Upper lobe of left lung (tissue), 6 donors: Measurements from ENCODE around the gene ELK3. TPM values are rescaled to one million over a fixed set of nuclear protein-coding genes. Genes with fewer than 3 reads are reported as not detected.

Experiments used
- ATAC-seq, 2 donors: fragments of 200-7000 bp; cut with Tn5 transposase; one replicate each; pipeline ENCODE4 v1.9.1; 2022; ENCODE audit warnings: mild to moderate bottlenecking in 2 of 2, moderate library complexity in 2 of 2; ENCODE audit not compliant: low FRiP score in 2 of 2
- DNase-seq, 2 donors: peaks; one replicate each; pipeline ENCODE4 v3.0.0-alpha.2; 2019 to 2020
- H3K27ac ChIP-seq, 4 donors: fragments of 200-600 bp; sonication (generic); one replicate each; pipeline ENCODE4 v1.5.1; 2016 to 2019
- H3K27me3 ChIP-seq, 4 donors: fragments of 200-600 bp; sonication (generic); one replicate each; pipeline ENCODE4 v1.5.1; 2017 to 2019
- H3K36me3 ChIP-seq, 4 donors: fragments of 200-600 bp; sonication (generic); one replicate each; pipeline ENCODE4 v1.5.1; 2016 to 2019
- H3K4me1 ChIP-seq, 4 donors: fragments of 200-600 bp; sonication (generic); one replicate each; pipeline ENCODE4 v1.5.1; 2018 to 2019
- H3K4me3 ChIP-seq, 4 donors: fragments of 200-600 bp; sonication (generic); one replicate each; pipeline ENCODE4 v1.5.1; 2017 to 2019; ENCODE audit warnings: mild to moderate bottlenecking in 2 of 4, moderate library complexity in 1 of 4
- H3K9me3 ChIP-seq, 4 donors: fragments of 200-600 bp; sonication (generic); one replicate each; pipeline ENCODE4 v1.5.1; 2018 to 2019
- CTCF ChIP-seq, 6 experiments: fragments of 450-650 bp in 4 of 6; fragments of 200-600 bp in 2 of 6; sonication (generic) in 2 of 6; IDR thresholded peaks; one replicate each; pipeline ENCODE4 v1.5.1; 2016 to 2019; ENCODE audit warnings: antibody characterized with exemption in 6 of 6
- EP300 ChIP-seq, 4 donors: sonication (generic); formaldehyde crosslinking; IDR thresholded peaks; one replicate each; pipeline ENCODE4 v1.5.1; 2017; ENCODE audit warnings: antibody characterized with exemption in 4 of 4, control low read depth in 2 of 4
- POLR2A ChIP-seq, 4 donors: fragments of 450-650 bp; IDR thresholded peaks; one replicate each; pipeline ENCODE4 v1.5.1; 2016 to 2017; ENCODE audit warnings: antibody characterized with exemption in 4 of 4, mild to moderate bottlenecking in 2 of 4
- POLR2AphosphoS5 ChIP-seq, 2 donors: sonication (generic); formaldehyde crosslinking; IDR thresholded peaks; one replicate each; pipeline ENCODE4 v1.5.1; 2017; ENCODE audit warnings: antibody characterized with exemption in 2 of 2
- WGBS, 2 donors: methylation state at CpG; one replicate each; pipeline ENCODE4 v1.1.5; 2017 to 2018; 5-methylcytosine and 5-hydroxymethylcytosine counted together
- total RNA-seq, 6 donors: library from RNA; depleted of rRNA in 4 of 6; stranded (reverse); fragments of >200 nt in 4 of 6; gene quantifications; one replicate each; pipeline versions ENCODE4 v1.1.0 to v1.2.1, GENCODE V29; 2016 to 2021
- donor health status: DM: no; HTN: no; CAD: no; lungs with moderate emphysema.
- donor health status: DM: no; HTN: yes; CAD: no; lungs with severe emphysema.

Gene ELK3
- total RNA-seq, 6 donors from 2014 or later, result 7.3 to 38.4 (median 22.1) TPM

- H3K4me1 ChIP-seq, result peaks cover 0 to 8% (median 4%) of the 10 kb centered on the region in 4 donors
- H3K27ac ChIP-seq, result no peak overlapping the region
- H3K27me3 ChIP-seq, result no peaks in the 10 kb centered on the region
- DNase-seq, result no peak
- ATAC-seq, result no peak
- WGBS, 2 donors, result 91 to 93% methylated on average over 10 of the region's 10 CpGs
- H3K4me3 ChIP-seq, result no peak overlapping the region
- no peaks in the 10 kb centered on the region for H3K36me3 ChIP-seq
- no peaks in the 10 kb centered on the region for H3K9me3 ChIP-seq
- TF ChIP-seq EP300 (IDR thresholded peaks at IDR 0.05) (no peak), POLR2AphosphoS5 (IDR thresholded peaks at IDR 0.05) (no peak), CTCF (IDR thresholded peaks at IDR 0.05) (no peak), POLR2A (IDR thresholded peaks at IDR 0.05) (no peak)
Observed at GRCh38 chr12:96190413-96191108, 3.6 kb upstream of the ELK3 start.

- no peak overlapping the region for H3K4me3 ChIP-seq
Observed at GRCh38 chr12:96192926-96193573, 1.1 kb upstream of the ELK3 start.

GRCh38 chr12:96194576-96194889, 358 bp downstream of the ELK3 start:
- peak overlapping the region; percentile 77 to 90 (median 88) for H3K27ac ChIP-seq
- H3K4me3 ChIP-seq, result peak overlapping the region; percentile 78 to 95 (median 88)
- TF ChIP-seq POLR2AphosphoS5 (IDR thresholded peaks at IDR 0.05), result no peak
- no peak for TF ChIP-seq CTCF (IDR thresholded peaks at IDR 0.05)
- no peak for TF ChIP-seq EP300 (IDR thresholded peaks at IDR 0.05)
- TF ChIP-seq POLR2A (IDR thresholded peaks at IDR 0.05), result no peak
- H3K27me3 ChIP-seq, result no peaks in the 10 kb centered on the region
- no peaks in the 10 kb centered on the region for H3K36me3 ChIP-seq
- H3K9me3 ChIP-seq, result no peaks in the 10 kb centered on the region
- no peak for ATAC-seq
- peaks cover 11 to 35% (median 29%) of the 10 kb centered on the region in 4 donors for H3K4me1 ChIP-seq
- 0% methylated on average over 13 to 14 of the region's 24 CpGs for WGBS, 2 donors
- no peak for DNase-seq

More at GRCh38 chr12:96192926-96193573, 1.1 kb upstream of the ELK3 start:
- 74 to 78% methylated on average over 9 of the region's 9 CpGs for WGBS, 2 donors
- Histone ChIP-seq H3K9me3 (no peaks in the 10 kb centered on the region), H3K4me1 (peaks cover 6 to 25% (median 16%) of the 10 kb centered on the region in 4 donors), H3K36me3 (no peaks in the 10 kb centered on the region), H3K27ac (peak overlapping the region; percentile 82 to 91 (median 88)), H3K27me3 (no peaks in the 10 kb centered on the region)
- no peak for TF ChIP-seq POLR2A (IDR thresholded peaks at IDR 0.05)
- no peak for TF ChIP-seq POLR2AphosphoS5 (IDR thresholded peaks at IDR 0.05)
- no peak for TF ChIP-seq EP300 (IDR thresholded peaks at IDR 0.05)
- TF ChIP-seq CTCF (IDR thresholded peaks at IDR 0.05), result no peak
- DNase-seq (no peak), ATAC-seq (no peak)

- 0 to 1% methylated on average over 20 to 31 of the region's 44 CpGs for WGBS, 2 donors
- H3K4me3 ChIP-seq, result peak overlapping the region; percentile 87 to 95 (median 88)
- H3K36me3 ChIP-seq, result no peaks in the 10 kb centered on the region
- peak overlapping the region; percentile 86 to 90 (median 88) for H3K27ac ChIP-seq
- no peaks in the 10 kb centered on the region for H3K27me3 ChIP-seq
- ATAC-seq (peak; percentile 38 to 75), DNase-seq (peak; percentile 71 to 82)
- no peaks in the 10 kb centered on the region for H3K9me3 ChIP-seq
- TF ChIP-seq POLR2A (IDR thresholded peaks at IDR 0.05), result no peak
- no peak for TF ChIP-seq CTCF (IDR thresholded peaks at IDR 0.05)
- TF ChIP-seq EP300 (IDR thresholded peaks at IDR 0.05), result no peak
- no peak for TF ChIP-seq POLR2AphosphoS5 (IDR thresholded peaks at IDR 0.05)
- peaks cover 11 to 35% (median 30%) of the 10 kb centered on the region in 4 donors for H3K4me1 ChIP-seq
Observed at GRCh38 chr12:96194971-96195844, 1.0 kb downstream of the ELK3 start.
